K562 (cell line): ENCODE results near the gene CFAP53. TPM values are rescaled to one million over a fixed set of nuclear protein-coding genes. Genes with fewer than 3 reads are reported as not detected.

Experiments
- ATAC-seq: fragments of 200-7000 bp; cut with Tn5 transposase; 3 replicates; pipeline ENCODE4 v1.9.1; 2020; ENCODE audit warnings: moderate library complexity
- BruUV-seq: library from RNA; stranded (reverse); fragments of 400-500 nt; replicated peaks from 2 replicates; lab custom pipeline; 2021; lab: Mats Ljungman, UMichigan
- CTCF ChIA-PET: fragments of 300-600 bp; formaldehyde crosslinking; extraction: SDS; loops from one replicate; lab custom pipeline; 2021; ENCODE audit warnings: low intra/inter-chr PET ratio; lab: Yijun Ruan, JAX
- POLR2A ChIA-PET: fragments of 300-600, 350-650 bp; sonication (Branson Sonifier 250); formaldehyde crosslinking; extraction: SDS; loops from one replicate; lab custom pipeline; 2021; ENCODE audit warnings: antibody characterized with exemption, inconsistent platforms; lab: Yijun Ruan, JAX
- DNase-seq, 4 experiments: peaks; one replicate each; pipeline versions ENCODE4 v3.0.0 to v3.0.0-alpha.2; 2011 to 2018; ENCODE audit warnings: low spot score in 3 of 4, mixed read lengths in 3 of 4; ENCODE audit errors: extremely low read depth in 1 of 4
- FAIRE-seq: peaks from 2 replicates; lab custom pipeline; 2011; peaks lifted over from hg19 to GRCh38; lab: Jason Lieb, UNC
- H2AFZ ChIP-seq: 2 replicates; pipeline ENCODE4 v1.6.0; 2011; ENCODE audit warnings: low read depth, low read length, control low read depth, inconsistent platforms
- H3K27ac ChIP-seq: fragments of 200-600 bp; 3 replicates; pipeline ENCODE4 v1.8.0; 2011; ENCODE audit warnings: low read depth, mild to moderate bottlenecking, control low read depth, inconsistent platforms, low read length, moderate library complexity, mixed read lengths; ENCODE audit errors: extremely low read depth
- H3K27me3 ChIP-seq, 2 experiments: fragments of 300-600 bp in 1 of 2; 2 replicates in 1 of 2; 3 replicates in 1 of 2; pipeline versions ENCODE4 v1.6.0 to v1.8.0; 2011; ENCODE audit warnings: inconsistent platforms in 2 of 2, low read length in 2 of 2, mild to moderate bottlenecking in 1 of 2, mixed read lengths in 1 of 2, moderate library complexity in 1 of 2; ENCODE audit not compliant: control insufficient read depth in 2 of 2, insufficient read depth in 2 of 2
- H3K36me3 ChIP-seq: fragments of 300-600 bp; 3 replicates; pipeline ENCODE4 v1.8.0; 2011; ENCODE audit warnings: mild to moderate bottlenecking, low read length, inconsistent platforms; ENCODE audit not compliant: control insufficient read depth, insufficient read depth
- H3K4me1 ChIP-seq, 2 experiments: fragments of 200-600 bp in 1 of 2; replicated peaks in 1 of 2; 2 replicates in 1 of 2; 3 replicates in 1 of 2; pipeline versions ENCODE4 v1.5.1 to v1.8.0; 2011; ENCODE audit warnings: inconsistent platforms in 2 of 2, low read length in 2 of 2, mild to moderate bottlenecking in 1 of 2, mixed read lengths in 1 of 2, moderate library complexity in 1 of 2; ENCODE audit not compliant: control insufficient read depth in 2 of 2, insufficient read depth in 2 of 2
- H3K4me2 ChIP-seq: 2 replicates; pipeline ENCODE4 v1.6.1; 2011; ENCODE audit warnings: low read length, control low read depth, inconsistent platforms, mixed read lengths; ENCODE audit not compliant: insufficient read depth
- H3K4me3 ChIP-seq: fragments of 200-600 bp; sonication (generic), shearing (Covaris generic); 2 replicates; pipeline ENCODE4 v1.5.1; 2016; ENCODE audit warnings: control low read depth, inconsistent platforms
- H3K79me2 ChIP-seq: fragments of 200-600 bp; 3 replicates; pipeline ENCODE4 v1.8.0; 2011; ENCODE audit warnings: low read length, inconsistent platforms; ENCODE audit not compliant: control insufficient read depth, insufficient read depth
- H3K9ac ChIP-seq, 2 experiments: 2 replicates each; pipeline versions ENCODE4 v1.6.0 to v1.6.1; 2011; ENCODE audit warnings: low read depth in 2 of 2, low read length in 2 of 2, control low read depth in 1 of 2, inconsistent platforms in 1 of 2, mild to moderate bottlenecking in 1 of 2, mixed read lengths in 1 of 2; ENCODE audit not compliant: insufficient read depth in 1 of 2
- H3K9me1 ChIP-seq: one replicate; pipeline ENCODE4 v1.6.0; 2011; ENCODE audit warnings: inconsistent platforms, mild to moderate bottlenecking, low read length, moderate library complexity; ENCODE audit not compliant: control insufficient read depth, insufficient read depth
- H3K9me3 ChIP-seq: replicated peaks from 2 replicates; pipeline ENCODE4 v1.5.1; 2011; ENCODE audit warnings: low read depth, low read length, inconsistent platforms; ENCODE audit not compliant: control insufficient read depth, insufficient read depth
- H4K20me1 ChIP-seq: replicated peaks from 2 replicates; pipeline ENCODE4 v1.6.1; 2011; ENCODE audit warnings: low read length, inconsistent platforms, mixed read lengths; ENCODE audit not compliant: control insufficient read depth, insufficient read depth
- CREB3 ChIP-seq: fragments of 450-650 bp; conservative IDR thresholded peaks from 2 replicates; pipeline ENCODE4 v1.6.1; 2016; ENCODE audit warnings: missing genetic modification characterization, low read depth, mild to moderate bottlenecking, missing compliant biosample characterization, moderate library complexity
- CTBP1 ChIP-seq: fragments of 450-650 bp; IDR thresholded peaks from 2 replicates; pipeline ENCODE4 v1.6.1; 2016; ENCODE audit warnings: borderline replicate concordance
- CTCF ChIP-seq, 3 experiments: IDR thresholded peaks in 2 of 3; conservative IDR thresholded peaks in 1 of 3; 2 replicates each; pipeline ENCODE4 v1.5.1; 2011 to 2012; ENCODE audit warnings: low read length in 3 of 3, mild to moderate bottlenecking in 3 of 3, control low read depth in 2 of 3, improper control_type of control experiment in 1 of 3, inconsistent platforms in 1 of 3, low read depth in 1 of 3, mixed read lengths in 1 of 3, moderate library complexity in 1 of 3; ENCODE audit not compliant: insufficient read depth in 2 of 3
- CTCFL ChIP-seq: IDR thresholded peaks from 2 replicates; pipeline ENCODE4 v1.6.1; 2011; ENCODE audit warnings: borderline replicate concordance, low read depth, mild to moderate bottlenecking, moderate library complexity, low read length; ENCODE audit not compliant: insufficient read depth, poor library complexity, severe bottlenecking
- CXXC5 ChIP-seq: fragments of 250-450 bp; sonication (Bioruptor Pico); IDR thresholded peaks from 2 replicates; pipeline ENCODE4 v1.8.0; 2022; ENCODE audit warnings: inconsistent platforms, mild to moderate bottlenecking, moderate library complexity
- NRF1 ChIP-seq, 2 experiments: fragments of 450-650 bp; IDR thresholded peaks in 1 of 2; conservative IDR thresholded peaks in 1 of 2; 2 replicates each; pipeline ENCODE4 v1.6.1; 2014; ENCODE audit warnings: mild to moderate bottlenecking in 2 of 2
- RB1 ChIP-seq: fragments of 450-650 bp; IDR thresholded peaks from 2 replicates; pipeline ENCODE4 v1.6.1; 2017; ENCODE audit warnings: low read depth, mild to moderate bottlenecking
- RBM15 ChIP-seq: fragments of 200-400 bp; formaldehyde crosslinking; IDR thresholded peaks from 2 replicates; pipeline ENCODE4 v1.6.1; 2018; ENCODE audit warnings: mild to moderate bottlenecking, low read length, moderate library complexity; ENCODE audit not compliant: insufficient read depth
- SIN3B ChIP-seq: fragments of 450-650 bp; IDR thresholded peaks from 2 replicates; pipeline ENCODE4 v1.6.1; 2017; ENCODE audit warnings: low read depth, mild to moderate bottlenecking, moderate library complexity
- VEZF1 ChIP-seq: fragments of 200-800 bp; sonication (Bioruptor generic); IDR thresholded peaks from 2 replicates; pipeline ENCODE4 v1.6.1; 2017; ENCODE audit warnings: missing genetic modification characterization, missing compliant biosample characterization
- WGBS: fragments of 100-300 bp; shearing (Covaris generic); methylation state at CpG from one replicate; pipeline ENCODE4 v1.1.6; 2016; ENCODE audit warnings: low coverage, mixed read lengths; ENCODE audit not compliant: insufficient coverage; ENCODE audit errors: missing lambda C conversion rate; 5-methylcytosine and 5-hydroxymethylcytosine counted together
- in situ Hi-C: fragments of 300-500 bp; cut with MboI; formaldehyde crosslinking; loops from 4 replicates; pipeline ENCODE4 v1.15.0; 2018; ENCODE audit warnings: inconsistent platforms, mixed read lengths
- intact Hi-C: fragments of 100-400 bp; cut with micrococcal nuclease; formaldehyde crosslinking; loops from 2 replicates; pipeline ENCODE4 v1.14.2; 2022
- polyA plus RNA-seq, 8 experiments: library from polyadenylated mRNA; depleted of rRNA in 4 of 8; stranded (reverse) in 5 of 8; unstranded in 3 of 8; fragments of >200 nt; fragmentation: Nextera tagmentation in 2 of 8; fragmentation: Illumina TruSeq in 1 of 8; extraction: Ambion mirVana in 2 of 8; extraction: Trizol in 1 of 8; gene quantifications; 2 replicates each; pipeline versions ENCODE4 v1.2.1 to v1.2.3, GENCODE V29; 2011 to 2014; ENCODE audit warnings: inconsistent platforms in 1 of 8, missing spikeins in 1 of 8
- total RNA-seq, 7 experiments: library from RNA; depleted of rRNA in 6 of 7; stranded (reverse); fragments of >200 nt in 6 of 7; fragmentation: Illumina TruSeq in 2 of 7; extraction: Trizol in 2 of 7; gene quantifications; 2 replicates each; pipeline versions ENCODE4 v1.2.1 to v1.2.3, GENCODE V29; 2011 to 2021; ENCODE audit warnings: low replicate concordance in 1 of 7

CFAP53 gene
- total and polyA plus RNA-seq, 9 of the 15 experiments (the other 6 are each of a cell fraction or from before 2014, with no cell fraction given), result 0.21 to 1.9 (median 1.2) TPM

GRCh38 chr18:50194631-50195532 is 71.4 kb downstream of the CFAP53 start, which contains the start of gene MYO5B:
TSS of gene MYO5B (minus strand) at chr18:50195147. CDS start at chr18:50194793, 354 bp downstream.
- Histone ChIP-seq H3K4me2 (peak within 1 kb of the TSS; percentile 37; the same call in 1 of the 2 replicates), H3K27me3 (peaks cover 0 to 26% of the 10 kb centered on the region in 2 experiments; a peak in 2 of 5 replicates), H4K20me1 (no peaks in the 10 kb centered on the region), H3K9ac (peak within 1 kb of the TSS in 1 of 2 experiments; percentile 52; a peak in 1 of 4 replicates), H2AFZ (no peak within 1 kb of the TSS), H3K4me3 (peak within 1 kb of the TSS; percentile 41), H3K36me3 (no peaks in the 10 kb centered on the region), H3K9me3 (no peaks in the 10 kb centered on the region), H3K4me1 (peaks cover 0 to 13% of the 10 kb centered on the region in 2 experiments; a peak in 1 of 5 replicates), H3K9me1 (no peaks in the 10 kb centered on the region), H3K27ac (no peak within 1 kb of the TSS), H3K79me2 (no peaks in the 10 kb centered on the region)
- ChIA-PET POLR2A (interaction anchor here (0.7 to 2.2 kb wide), 3 partner anchors 8 to 211 kb away, joined by 3 to 7 read pairs (median 3); partner anchors contain the start of gene MBD1), CTCF (interaction anchor here (0.7 to 1.1 kb wide), 3 partner anchors 138 to 329 kb away, joined by 3 to 5 read pairs (median 4); no protein-coding TSS in a partner anchor)
- no TSS peak for BruUV-seq
- FAIRE-seq (no peak), ATAC-seq (peak; percentile 95), DNase-seq (peak; percentile 44 to 81 (median 71))
- 9% methylated on average over 10 of the region's 115 CpGs for WGBS
- intact Hi-C loops (loop anchor here (10.0 kb wide), 1 partner anchor 140 kb away; no protein-coding TSS in a partner anchor), in situ Hi-C loops (no loop called here)
- TF ChIP-seq CTBP1 (0 out of 2 replicates have a peak, but pooled peaks have one; percentile 46), CTCF (IDR thresholded peaks at IDR 0.05 in 2 of 3, conservative IDR thresholded peaks at IDR 0.05 in 1 of 3; ENCODE audit: insufficient read depth in 2 of 3, low read depth in 1 of 3, low read length in 3 of 3) (peak in 2 of 3 experiments; percentile 33 to 51; a peak in 3 of 6 replicates), CTCFL (peak; percentile 69), RBM15 (no peak), SIN3B (0 out of 2 replicates have a peak, but pooled peaks have one; percentile 19), NRF1 (conservative IDR thresholded peaks at IDR 0.05 in 1 of 2, IDR thresholded peaks at IDR 0.05 in 1 of 2) (peak in 1 of 2 experiments; percentile 27; a peak in 2 of 4 replicates), VEZF1 (CRISPR knock-in tag) (peak; percentile 14; the same call in 1 of the 2 replicates), CXXC5 (peak; percentile 50; the same call in 1 of the 2 replicates), CREB3 (no peak), RB1 (peak; percentile 56; the same call in 1 of the 2 replicates)
